Measurements from ENCODE around the gene PALM. TPM values are rescaled to one million over a fixed set of nuclear protein-coding genes. Genes with fewer than 3 reads are reported as not detected.

PALM gene
- total RNA-seq, 4 donors from 2014 or later, result 42.8 to 119 (median 70.8) TPM

DNA sequence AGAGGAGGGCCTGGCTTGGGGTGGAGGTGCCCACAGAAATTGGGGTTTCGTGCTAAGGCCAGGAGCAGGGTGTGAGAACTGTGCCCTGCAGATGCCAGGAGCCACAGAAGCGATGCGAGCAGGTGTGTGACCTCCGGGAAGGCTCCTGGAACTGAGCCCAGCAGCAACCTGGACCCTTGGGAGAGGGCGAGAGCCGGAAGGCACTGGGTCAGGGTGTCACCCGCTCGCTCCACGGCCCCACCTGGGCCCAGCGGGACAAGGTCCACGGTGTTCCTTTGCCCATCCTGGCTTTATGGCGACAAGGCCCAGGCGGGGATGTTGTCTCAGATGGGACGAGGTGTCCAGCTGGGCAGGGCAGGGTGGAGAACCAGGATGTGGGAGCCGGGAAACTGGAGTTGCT is 46.3 kb downstream of the PALM start:
- Histone ChIP-seq H3K4me3 (no peak overlapping the region), H3K27ac (replicated peaks in 1 of 4) (no peak overlapping the region), H3K27me3 (peaks cover 0 to 24% (median 0%) of the 10 kb centered on the region in 4 donors), H3K9me3 (peaks cover 0 to 12% (median 10%) of the 10 kb centered on the region in 4 donors), H3K36me3 (no peaks in the 10 kb centered on the region), H3K4me1 (peaks cover 0 to 7% (median 4%) of the 10 kb centered on the region in 4 donors)
- no peak for DNase-seq (ENCODE audit: extremely low spot score)
- intact Hi-C loops (cut with DNase I), result no loop called here
- TF ChIP-seq POLR2A (IDR thresholded peaks at IDR 0.05; ENCODE audit: low read depth), result no peak
- TF ChIP-seq POLR2AphosphoS5 (IDR thresholded peaks at IDR 0.05), result no peak
- no peak for TF ChIP-seq EP300 (IDR thresholded peaks at IDR 0.05)
- TF ChIP-seq, protein P1, sequence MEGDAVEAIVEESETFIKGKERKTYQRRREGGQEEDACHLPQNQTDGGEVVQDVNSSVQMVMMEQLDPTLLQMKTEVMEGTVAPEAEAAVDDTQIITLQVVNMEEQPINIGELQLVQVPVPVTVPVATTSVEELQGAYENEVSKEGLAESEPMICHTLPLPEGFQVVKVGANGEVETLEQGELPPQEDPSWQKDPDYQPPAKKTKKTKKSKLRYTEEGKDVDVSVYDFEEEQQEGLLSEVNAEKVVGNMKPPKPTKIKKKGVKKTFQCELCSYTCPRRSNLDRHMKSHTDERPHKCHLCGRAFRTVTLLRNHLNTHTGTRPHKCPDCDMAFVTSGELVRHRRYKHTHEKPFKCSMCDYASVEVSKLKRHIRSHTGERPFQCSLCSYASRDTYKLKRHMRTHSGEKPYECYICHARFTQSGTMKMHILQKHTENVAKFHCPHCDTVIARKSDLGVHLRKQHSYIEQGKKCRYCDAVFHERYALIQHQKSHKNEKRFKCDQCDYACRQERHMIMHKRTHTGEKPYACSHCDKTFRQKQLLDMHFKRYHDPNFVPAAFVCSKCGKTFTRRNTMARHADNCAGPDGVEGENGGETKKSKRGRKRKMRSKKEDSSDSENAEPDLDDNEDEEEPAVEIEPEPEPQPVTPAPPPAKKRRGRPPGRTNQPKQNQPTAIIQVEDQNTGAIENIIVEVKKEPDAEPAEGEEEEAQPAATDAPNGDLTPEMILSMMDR (IDR thresholded peaks at IDR 0.05), result no peak
- 90% methylated on average over 10 of the region's 15 CpGs for WGBS

DNA sequence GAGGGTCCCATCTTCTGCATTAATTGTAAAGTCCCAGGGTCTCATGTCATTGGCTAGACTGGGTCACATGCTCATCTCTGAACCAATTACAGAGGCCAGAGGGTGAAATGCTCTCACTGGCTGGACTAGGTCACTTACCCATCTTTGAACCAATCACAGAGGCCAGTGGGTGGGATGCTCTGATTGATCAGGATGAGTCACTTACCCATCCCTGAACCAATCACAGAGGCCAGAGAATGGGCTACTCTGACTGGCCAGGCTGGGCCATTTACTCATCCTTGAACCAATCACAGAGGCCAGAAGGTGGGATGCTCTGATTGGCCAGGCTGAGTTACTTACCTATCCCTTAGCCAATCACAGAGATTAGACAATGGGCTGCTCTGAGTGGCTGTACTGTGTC is 47.5 kb downstream of the PALM start:
- Histone ChIP-seq H3K4me1 (peaks cover 0 to 4% (median 3%) of the 10 kb centered on the region in 4 donors), H3K27ac (replicated peaks in 1 of 4) (no peak overlapping the region), H3K9me3 (peaks cover 0 to 12% (median 10%) of the 10 kb centered on the region in 4 donors), H3K27me3 (peaks cover 0 to 15% (median 0%) of the 10 kb centered on the region in 4 donors), H3K36me3 (no peaks in the 10 kb centered on the region), H3K4me3 (no peak overlapping the region)
- TF ChIP-seq, protein P1 (IDR thresholded peaks at IDR 0.05), result no peak
- TF ChIP-seq POLR2A (IDR thresholded peaks at IDR 0.05; ENCODE audit: low read depth) (no peak), EP300 (IDR thresholded peaks at IDR 0.05) (no peak)
- no peak for DNase-seq (ENCODE audit: extremely low spot score)
- intact Hi-C loops (cut with DNase I), result no loop called here

DNA sequence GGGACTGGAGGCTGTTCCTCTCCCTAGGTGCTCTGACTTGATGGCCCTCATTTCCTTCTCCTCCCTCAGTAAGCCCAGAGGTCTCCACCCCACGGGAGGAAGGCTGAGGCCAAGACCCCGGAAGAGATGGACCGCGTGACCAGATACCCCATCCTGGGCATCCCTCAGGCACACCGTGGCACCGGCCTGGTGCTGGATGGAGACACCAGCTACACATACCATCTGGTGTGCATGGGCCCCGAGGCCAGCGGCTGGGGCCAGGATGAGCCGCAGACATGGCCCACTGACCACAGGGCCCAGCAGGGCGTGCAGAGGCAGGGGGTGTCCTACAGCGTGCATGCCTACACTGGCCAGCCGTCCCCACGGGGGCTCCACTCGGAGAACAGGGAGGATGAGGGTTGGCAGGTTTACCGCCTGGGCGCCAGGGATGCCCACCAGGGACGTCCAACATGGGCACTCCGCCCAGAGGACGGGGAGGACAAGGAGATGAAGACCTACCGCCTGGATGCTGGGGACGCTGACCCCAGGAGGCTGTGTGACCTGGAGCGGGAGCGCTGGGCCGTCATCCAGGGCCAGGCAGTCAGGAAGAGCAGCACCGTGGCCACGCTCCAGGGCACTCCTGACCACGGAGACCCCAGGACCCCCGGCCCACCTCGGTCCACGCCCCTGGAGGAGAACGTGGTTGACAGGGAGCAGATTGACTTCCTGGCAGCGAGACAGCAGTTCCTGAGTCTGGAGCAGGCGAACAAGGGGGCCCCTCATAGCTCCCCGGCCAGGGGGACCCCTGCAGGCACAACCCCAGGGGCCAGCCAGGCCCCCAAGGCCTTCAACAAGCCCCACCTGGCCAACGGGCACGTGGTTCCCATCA is 48.3 kb downstream of the PALM start:
- intact Hi-C loops (cut with DNase I), result no loop called here
- Histone ChIP-seq H3K36me3 (no peaks in the 10 kb centered on the region), H3K4me3 (no peak overlapping the region), H3K27me3 (peaks cover 0 to 13% (median 0%) of the 10 kb centered on the region in 4 donors), H3K4me1 (peaks cover 0 to 3% (median 0%) of the 10 kb centered on the region in 4 donors), H3K9me3 (peaks cover 0 to 12% (median 10%) of the 10 kb centered on the region in 4 donors), H3K27ac (replicated peaks in 1 of 4) (no peak overlapping the region)
- DNase-seq (ENCODE audit: extremely low spot score), result no peak
- no peak for TF ChIP-seq POLR2A (IDR thresholded peaks at IDR 0.05; ENCODE audit: low read depth)
- no peak for TF ChIP-seq EP300 (IDR thresholded peaks at IDR 0.05)
- no peak for TF ChIP-seq POLR2AphosphoS5 (IDR thresholded peaks at IDR 0.05)
- TF ChIP-seq, protein P1 (IDR thresholded peaks at IDR 0.05), result no peak
- WGBS, result 92% methylated on average over 9 of the region's 36 CpGs

DNA sequence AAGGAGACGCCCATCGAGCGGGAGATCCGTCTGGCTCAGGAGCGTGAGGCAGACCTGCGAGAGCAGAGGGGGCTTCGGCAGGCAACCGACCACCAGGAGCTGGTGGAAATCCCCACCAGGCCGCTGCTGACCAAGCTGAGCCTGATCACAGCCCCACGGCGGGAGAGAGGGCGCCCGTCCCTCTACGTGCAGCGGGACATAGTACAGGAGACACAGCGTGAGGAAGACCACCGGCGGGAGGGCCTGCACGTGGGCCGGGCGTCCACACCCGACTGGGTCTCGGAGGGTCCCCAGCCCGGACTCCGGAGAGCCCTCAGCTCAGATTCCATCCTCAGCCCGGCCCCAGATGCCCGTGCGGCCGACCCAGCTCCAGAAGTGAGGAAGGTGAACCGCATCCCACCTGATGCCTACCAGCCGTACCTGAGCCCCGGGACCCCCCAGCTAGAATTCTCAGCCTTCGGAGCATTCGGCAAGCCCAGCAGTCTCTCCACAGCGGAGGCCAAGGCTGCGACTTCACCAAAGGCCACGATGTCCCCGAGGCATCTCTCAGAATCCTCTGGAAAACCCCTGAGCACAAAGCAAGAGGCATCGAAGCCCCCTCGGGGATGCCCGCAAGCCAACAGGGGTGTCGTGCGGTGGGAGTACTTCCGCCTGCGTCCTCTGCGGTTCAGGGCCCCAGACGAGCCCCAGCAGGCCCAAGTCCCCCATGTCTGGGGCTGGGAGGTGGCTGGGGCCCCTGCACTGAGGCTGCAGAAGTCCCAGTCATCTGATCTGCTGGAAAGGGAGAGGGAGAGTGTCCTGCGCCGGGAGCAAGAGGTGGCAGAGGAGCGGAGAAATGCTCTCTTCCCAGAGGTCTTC is 49.3 kb downstream of the PALM start:
- TF ChIP-seq, protein P1 (IDR thresholded peaks at IDR 0.05), result no peak
- TF ChIP-seq EP300 (IDR thresholded peaks at IDR 0.05) (no peak), POLR2AphosphoS5 (IDR thresholded peaks at IDR 0.05) (no peak), POLR2A (IDR thresholded peaks at IDR 0.05; ENCODE audit: low read depth) (no peak)
- WGBS, result 96% methylated on average over 29 of the region's 50 CpGs
- no peak for DNase-seq (ENCODE audit: extremely low spot score)
- H3K9me3 ChIP-seq, result peaks cover 0 to 12% (median 10%) of the 10 kb centered on the region in 4 donors
- H3K36me3 ChIP-seq, result no peaks in the 10 kb centered on the region
- no peak overlapping the region for H3K4me3 ChIP-seq
- H3K27ac ChIP-seq (replicated peaks in 1 of 4), result no peak overlapping the region
- H3K27me3 ChIP-seq, result peaks cover 0 to 20% (median 0%) of the 10 kb centered on the region in 4 donors
- intact Hi-C loops (cut with DNase I), result no loop called here
- no peaks in the 10 kb centered on the region for H3K4me1 ChIP-seq
